ENCODE results near the gene WDR74.
"Not testable (repeated sequence)": the region's sequence is repeated elsewhere in the genome, so short reads cannot be mapped to it uniquely, and the experiment has no call there.

Gene WDR74

GRCh38 chr11:62841361-62842170, 2.2 kb upstream of the WDR74 start:
- peak; percentile 60 for DNase-seq (ENCODE audit: low read depth)

- peak; percentile 61 for DNase-seq (ENCODE audit: low read depth)
Observed at GRCh38 chr11:62840721-62841360, 1.5 kb upstream of the WDR74 start.

GRCh38 chr11:62835336-62835735, 4.1 kb downstream of the WDR74 start:
- no peak for DNase-seq (ENCODE audit: low read depth)

- DNase-seq (ENCODE audit: low read depth) = no peak
Observed at GRCh38 chr11:62832336-62833234, 6.8 kb downstream of the WDR74 start, which contains the start of gene TEX54. Gene TEX54, minus strand, starts transcription at chr11:62832841.

GRCh38 chr11:62831520-62832335, 7.7 kb downstream of the WDR74 start, which contains the start of gene STX5:
Gene STX5, minus strand, starts transcription at chr11:62832051. Its CDS starts 808 bp downstream, at chr11:62831243.
- peak; percentile 98 for DNase-seq (ENCODE audit: low read depth)

GRCh38 chr11:62830904-62831519, 8.4 kb downstream of the WDR74 start:
- no peak for DNase-seq (ENCODE audit: low read depth)

GRCh38 chr11:62828130-62828529, 11.3 kb downstream of the WDR74 start:
- DNase-seq (ENCODE audit: low read depth) = not testable (repeated sequence)

- DNase-seq (ENCODE audit: low read depth) = no peak
Observed at GRCh38 chr11:62823677-62824076, 15.7 kb downstream of the WDR74 start.

GRCh38 chr11:62817129-62817528, 22.3 kb downstream of the WDR74 start:
- DNase-seq (ENCODE audit: low read depth) = no peak

GRCh38 chr11:62816557-62816956, 22.8 kb downstream of the WDR74 start:
- DNase-seq (ENCODE audit: low read depth) = no peak

- DNase-seq (ENCODE audit: low read depth) = no peak
Observed at GRCh38 chr11:62811659-62812058, 27.7 kb downstream of the WDR74 start.

GRCh38 chr11:62810748-62811147, 28.6 kb downstream of the WDR74 start:
- no peak for DNase-seq (ENCODE audit: low read depth)

- DNase-seq (ENCODE audit: low read depth) = no peak
Observed at GRCh38 chr11:62806611-62807121, 32.7 kb downstream of the WDR74 start.

- no peak for DNase-seq (ENCODE audit: low read depth)
Observed at GRCh38 chr11:62805961-62806441, 33.4 kb downstream of the WDR74 start.

- peak; percentile 92 for DNase-seq (ENCODE audit: low read depth)
Observed at GRCh38 chr11:62805076-62805892, 34.1 kb downstream of the WDR74 start, which contains the start of gene NXF1. Gene NXF1, minus strand, starts transcription at chr11:62805440. Its CDS starts 84 bp downstream, at chr11:62805356.

GRCh38 chr11:62804310-62805075, 34.9 kb downstream of the WDR74 start:
- DNase-seq (ENCODE audit: low read depth) = no peak

GRCh38 chr11:62801071-62801470, 38.3 kb downstream of the WDR74 start:
- DNase-seq (ENCODE audit: low read depth) = no peak

GRCh38 chr11:62799486-62799885, 39.9 kb downstream of the WDR74 start:
- DNase-seq (ENCODE audit: low read depth) = no peak

- DNase-seq (ENCODE audit: low read depth) = no peak
Observed at GRCh38 chr11:62796281-62796680, 43.1 kb downstream of the WDR74 start.
